Esophagus squamous epithelium (tissue), 5 donors: Measurements from ENCODE around the gene MAML3. TPM values are rescaled to one million over a fixed set of nuclear protein-coding genes. Genes with fewer than 3 reads are reported as not detected.

Experiments used
- DNase-seq: peaks from one replicate; lab custom pipeline; 2025; lab: John Stamatoyannopoulos, UW
- H3K27ac ChIP-seq, 4 donors: fragments of 200-600 bp; sonication (generic); one replicate each; pipeline ENCODE4 v1.5.1; 2016 to 2019; ENCODE audit warnings: mild to moderate bottlenecking in 1 of 4
- H3K27me3 ChIP-seq, 4 donors: fragments of 200-600 bp; sonication (generic); 1 replicate in 3 of 4; 2 replicates in 1 of 4; pipeline versions ENCODE4 v1.5.1 to v1.6.0; 2017 to 2021; ENCODE audit warnings: antibody characterized with exemption in 1 of 4
- H3K36me3 ChIP-seq, 3 donors: fragments of 200-600 bp; sonication (generic); one replicate each; pipeline ENCODE4 v1.5.1; 2016 to 2019
- H3K4me1 ChIP-seq, 3 donors: fragments of 200-600 bp; sonication (generic); one replicate each; pipeline ENCODE4 v1.5.1; 2017 to 2019
- H3K4me3 ChIP-seq, 4 donors: fragments of 200-600 bp; sonication (generic); 1 replicate in 3 of 4; 2 replicates in 1 of 4; pipeline ENCODE4 v1.5.1; 2016 to 2019; ENCODE audit warnings: mild to moderate bottlenecking in 2 of 4, moderate library complexity in 1 of 4
- H3K9me3 ChIP-seq, 3 donors: fragments of 200-600 bp; sonication (generic); one replicate each; pipeline ENCODE4 v1.5.1; 2016 to 2019
- CTCF ChIP-seq, 6 experiments: fragments of 450-650 bp in 4 of 6; fragments of 200-600 bp in 2 of 6; sonication (generic) in 2 of 6; IDR thresholded peaks; one replicate each; pipeline ENCODE4 v1.5.1; 2016 to 2019; ENCODE audit warnings: antibody characterized with exemption in 6 of 6, mild to moderate bottlenecking in 4 of 6, moderate library complexity in 4 of 6
- POLR2A ChIP-seq, 4 donors: fragments of 450-650 bp; IDR thresholded peaks; one replicate each; pipeline ENCODE4 v1.6.1; 2017; ENCODE audit warnings: antibody characterized with exemption in 4 of 4, mild to moderate bottlenecking in 4 of 4, moderate library complexity in 3 of 4
- WGBS, 2 donors: methylation state at CpG; one replicate each; pipeline ENCODE4 v1.1.5; 2018; 5-methylcytosine and 5-hydroxymethylcytosine counted together
- intact Hi-C: fragments of 100-400 bp; cut with DNase I; formaldehyde crosslinking; loops from one replicate; pipeline ENCODE4 v1.15.0; 2022
- total RNA-seq, 4 donors: library from RNA; depleted of rRNA; stranded (reverse); fragments of >200 nt; gene quantifications; one replicate each; pipeline ENCODE4 v1.1.0, GENCODE V29; 2016
- donor health status: DM: yes; HTN: yes; CAD: no.

The MAML3 gene
- total RNA-seq, 4 donors from 2014 or later, result 6.9 to 14.2 (median 8.9) TPM

- H3K9me3 ChIP-seq, result no peaks in the 10 kb centered on the region
- peak overlapping the region in 1 of 4 donors; percentile 85 for H3K27ac ChIP-seq
- WGBS, 2 donors, result 80 to 89% methylated on average over 3 of the region's 3 CpGs
- no peak overlapping the region for H3K4me3 ChIP-seq
- intact Hi-C loops, result no loop called here
- no peak for TF ChIP-seq POLR2A (IDR thresholded peaks at IDR 0.05)
- no peak for TF ChIP-seq CTCF (IDR thresholded peaks at IDR 0.05)
- H3K27me3 ChIP-seq, result no peaks in the 10 kb centered on the region
- H3K36me3 ChIP-seq, result no peaks in the 10 kb centered on the region
- no peak for DNase-seq
- H3K4me1 ChIP-seq, result peaks cover 0 to 41% (median 22%) of the 10 kb centered on the region in 3 donors
Observed at GRCh38 chr4:139977838-139978609, 176.0 kb downstream of the MAML3 start.

- DNase-seq, result no peak
- H3K4me1 ChIP-seq, result peaks cover 0 to 38% (median 22%) of the 10 kb centered on the region in 3 donors
- TF ChIP-seq CTCF (IDR thresholded peaks at IDR 0.05), result no peak
- no peak for TF ChIP-seq POLR2A (IDR thresholded peaks at IDR 0.05)
- WGBS, 2 donors, result 0 to 6% methylated on average over 1 of the region's 1 CpG
- intact Hi-C loops, result no loop called here
- no peak overlapping the region for H3K4me3 ChIP-seq
- peak overlapping the region; percentile 77 to 85 (median 84) for H3K27ac ChIP-seq
- no peaks in the 10 kb centered on the region for H3K9me3 ChIP-seq
- H3K27me3 ChIP-seq, result no peaks in the 10 kb centered on the region
- no peaks in the 10 kb centered on the region for H3K36me3 ChIP-seq
Observed at GRCh38 chr4:139975830-139976272, 178.1 kb downstream of the MAML3 start.

GRCh38 chr4:139973616-139974015 is 180.4 kb downstream of the MAML3 start:
- intact Hi-C loops, result no loop called here
- H3K27me3 ChIP-seq, result no peaks in the 10 kb centered on the region
- no peaks in the 10 kb centered on the region for H3K36me3 ChIP-seq
- no peaks in the 10 kb centered on the region for H3K9me3 ChIP-seq
- no peak for DNase-seq
- H3K4me3 ChIP-seq, result no peak overlapping the region
- peaks cover 0 to 44% (median 22%) of the 10 kb centered on the region in 3 donors for H3K4me1 ChIP-seq
- peak overlapping the region in 2 of 4 donors; percentile 26 for H3K27ac ChIP-seq
- no peak for TF ChIP-seq CTCF (IDR thresholded peaks at IDR 0.05)
- no peak for TF ChIP-seq POLR2A (IDR thresholded peaks at IDR 0.05)

GRCh38 chr4:139973015-139973414 is 181.0 kb downstream of the MAML3 start:
- intact Hi-C loops, result no loop called here
- Histone ChIP-seq H3K36me3 (no peaks in the 10 kb centered on the region), H3K4me1 (peaks cover 0 to 47% (median 22%) of the 10 kb centered on the region in 3 donors), H3K27ac (peak overlapping the region in 2 of 4 donors; percentile 26), H3K9me3 (no peaks in the 10 kb centered on the region), H3K4me3 (no peak overlapping the region), H3K27me3 (no peaks in the 10 kb centered on the region)
- WGBS, 2 donors, result 60% methylated on average over 3 of the region's 3 CpGs
- TF ChIP-seq CTCF (IDR thresholded peaks at IDR 0.05), result no peak
- TF ChIP-seq POLR2A (IDR thresholded peaks at IDR 0.05), result no peak
- no peak for DNase-seq

GRCh38 chr4:139972305-139972704 is 181.7 kb downstream of the MAML3 start:
- intact Hi-C loops, result no loop called here
- TF ChIP-seq POLR2A (IDR thresholded peaks at IDR 0.05) (no peak), CTCF (IDR thresholded peaks at IDR 0.05) (no peak)
- H3K4me1 ChIP-seq, result peaks cover 0 to 47% (median 28%) of the 10 kb centered on the region in 3 donors

More at GRCh38 chr4:139972305-139972704, 181.7 kb downstream of the MAML3 start:
- no peak for DNase-seq
- Histone ChIP-seq H3K4me3 (no peak overlapping the region), H3K27me3 (no peaks in the 10 kb centered on the region), H3K36me3 (no peaks in the 10 kb centered on the region), H3K27ac (no peak overlapping the region), H3K9me3 (no peaks in the 10 kb centered on the region)
